HG03469 (cell line): ENCODE measurements around the gene SLC9C2.
"Not testable (repeated sequence)": the region's sequence is repeated elsewhere in the genome, so short reads cannot be mapped to it uniquely, and the experiment has no call there.

ENCODE experiments used
- ATAC-seq: cut with Tn5 transposase; IDR thresholded peaks from one replicate; pipeline ENCODE4 v1.9.1; 2021; ENCODE audit warnings: mild to moderate bottlenecking, moderate library complexity, moderate number of reproducible peaks; ENCODE audit not compliant: unreplicated experiment

SLC9C2 gene

DNA sequence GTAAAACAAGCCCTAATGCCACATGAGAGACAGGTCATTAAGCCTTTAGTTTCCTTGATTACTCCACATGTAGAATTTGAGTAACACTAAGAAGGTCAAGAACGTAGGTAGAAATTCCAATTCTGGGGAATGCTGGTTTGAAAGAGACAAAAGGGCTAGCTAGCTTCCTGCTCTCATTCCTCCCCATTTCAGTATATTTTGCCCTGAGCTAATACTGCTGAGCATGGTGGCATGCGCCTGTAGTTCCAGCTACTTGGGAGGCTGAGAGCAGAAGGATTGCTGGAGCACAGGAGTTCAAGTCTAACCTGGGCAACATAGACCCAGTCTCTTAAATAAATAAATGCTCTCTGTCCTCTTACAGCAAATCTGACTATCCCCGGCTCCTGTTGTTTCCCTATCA lies 112.9 kb downstream of the SLC9C2 start:
- no peak for ATAC-seq

DNA sequence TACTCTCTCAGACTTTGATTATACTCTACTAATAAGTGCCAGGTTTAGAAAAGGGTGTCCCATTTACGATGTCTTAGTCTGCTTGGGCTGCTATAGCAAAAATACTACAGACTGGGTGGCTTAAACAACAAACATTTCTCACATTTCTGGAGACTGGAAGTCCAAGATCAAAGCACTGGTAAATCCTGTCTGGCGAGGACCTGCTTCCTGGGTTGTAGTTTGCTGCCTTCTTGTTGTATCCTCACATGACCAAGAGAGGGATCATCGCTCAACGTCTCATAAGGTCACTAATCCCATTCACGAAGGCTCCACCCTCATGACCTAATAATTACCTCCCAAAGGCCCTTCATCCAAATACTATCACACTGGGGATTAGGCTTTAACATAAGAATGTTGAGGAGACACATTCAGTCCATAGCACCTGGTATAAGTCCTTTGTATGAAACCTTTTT lies 113.7 kb downstream of the SLC9C2 start:
- no peak for ATAC-seq

DNA sequence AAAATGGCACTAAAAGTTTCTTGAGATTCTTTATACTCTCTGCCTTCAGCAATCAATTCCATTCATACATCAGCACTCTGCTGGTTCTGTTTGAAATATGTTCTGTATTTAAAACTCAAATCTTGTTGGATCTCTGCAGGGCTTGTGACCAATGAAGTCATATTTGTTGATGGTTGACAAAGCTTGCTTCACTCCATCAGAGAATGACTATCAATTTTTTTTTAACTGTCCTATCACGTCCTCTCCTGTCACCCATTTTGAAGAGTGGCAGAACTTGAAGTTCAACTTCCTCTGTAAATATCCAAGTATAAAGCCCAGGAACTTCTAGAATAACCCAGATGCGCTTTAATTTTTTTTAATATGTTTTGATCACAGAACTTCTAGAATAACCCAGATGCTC lies 114.9 kb downstream of the SLC9C2 start:
- no peak for ATAC-seq

DNA sequence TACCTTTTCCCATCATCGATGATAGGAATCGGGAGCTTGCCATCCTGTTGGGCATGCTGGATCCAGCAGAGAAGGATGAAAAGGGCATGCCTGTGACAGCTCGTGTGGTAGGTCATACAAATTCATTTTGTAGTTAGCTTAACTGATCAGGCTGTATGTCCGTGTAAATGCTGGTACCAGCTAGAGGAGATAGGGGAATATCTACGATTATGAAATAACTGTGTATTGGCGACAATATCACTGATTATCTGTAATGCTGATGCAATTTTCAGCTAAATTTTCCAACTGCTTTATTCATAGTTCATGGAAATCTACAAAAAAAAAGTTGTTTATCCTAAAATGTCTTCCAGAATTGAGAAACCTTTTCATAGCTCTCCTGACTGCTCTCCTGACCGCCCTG lies 117.5 kb downstream of the SLC9C2 start:
- ATAC-seq, result no peak

DNA sequence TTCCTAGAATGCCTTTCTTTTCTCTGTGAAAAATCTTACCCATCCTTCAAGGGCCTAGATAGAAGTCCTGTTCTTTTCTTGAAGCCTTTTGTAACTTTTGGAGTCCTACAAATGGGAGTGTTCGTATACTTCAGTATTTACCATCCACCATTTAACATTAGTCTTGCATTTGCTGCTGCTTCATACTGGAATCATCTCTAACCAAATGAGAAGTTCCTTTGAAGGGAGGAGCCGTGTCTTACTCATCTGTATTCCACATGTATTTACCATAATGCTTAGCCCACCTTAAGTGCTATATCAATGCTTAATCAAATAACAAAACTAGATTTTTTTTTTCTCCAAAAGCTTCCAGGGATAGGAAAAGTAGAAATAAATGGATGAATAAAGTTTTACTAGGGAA lies 118.6 kb downstream of the SLC9C2 start:
- ATAC-seq, result no peak

DNA sequence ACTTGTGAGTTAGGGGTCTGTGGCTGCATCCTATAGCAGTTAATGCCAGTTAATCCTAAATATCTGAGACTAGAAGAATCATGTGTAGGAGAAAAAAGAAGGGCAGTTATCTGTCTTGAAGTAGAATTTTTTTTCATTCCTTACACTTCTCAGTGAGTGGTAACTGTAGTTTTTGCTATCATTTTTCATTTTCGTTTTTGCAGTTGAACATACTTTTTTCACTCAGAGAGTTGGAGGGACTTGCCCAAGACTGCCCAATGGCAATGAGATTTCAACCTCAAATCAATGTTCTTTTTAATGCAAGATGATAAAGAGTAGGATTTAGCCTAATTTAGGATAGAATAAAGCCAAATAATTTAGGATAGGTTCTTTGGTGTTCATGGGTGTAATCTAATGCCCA lies 120.2 kb downstream of the SLC9C2 start:
- ATAC-seq, result no peak

DNA sequence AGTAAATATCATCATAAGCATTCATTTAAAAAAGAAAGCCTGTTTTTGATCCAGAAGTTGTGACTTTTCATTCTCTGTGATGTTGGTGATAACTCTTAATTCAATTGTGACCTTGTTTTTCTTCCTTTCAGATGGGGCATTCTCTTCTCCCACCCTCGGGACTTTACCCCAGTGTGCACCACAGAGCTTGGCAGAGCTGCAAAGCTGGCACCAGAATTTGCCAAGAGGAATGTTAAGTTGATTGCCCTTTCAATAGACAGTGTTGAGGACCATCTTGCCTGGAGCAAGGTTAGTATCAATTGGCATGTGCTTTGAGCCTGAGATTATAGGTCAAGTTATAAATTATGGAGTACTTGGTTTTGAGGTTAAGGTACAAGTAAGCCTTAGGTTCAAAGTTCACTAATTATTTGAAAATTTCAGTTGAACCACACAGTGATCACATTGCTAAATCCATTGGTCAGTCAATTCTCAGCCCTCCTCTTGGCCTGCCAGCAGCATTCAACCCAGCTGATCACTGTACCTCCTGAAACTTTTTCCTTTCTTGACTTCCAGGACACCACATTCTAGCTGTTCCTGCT lies 121.6 kb downstream of the SLC9C2 start:
- ATAC-seq, result no peak

DNA sequence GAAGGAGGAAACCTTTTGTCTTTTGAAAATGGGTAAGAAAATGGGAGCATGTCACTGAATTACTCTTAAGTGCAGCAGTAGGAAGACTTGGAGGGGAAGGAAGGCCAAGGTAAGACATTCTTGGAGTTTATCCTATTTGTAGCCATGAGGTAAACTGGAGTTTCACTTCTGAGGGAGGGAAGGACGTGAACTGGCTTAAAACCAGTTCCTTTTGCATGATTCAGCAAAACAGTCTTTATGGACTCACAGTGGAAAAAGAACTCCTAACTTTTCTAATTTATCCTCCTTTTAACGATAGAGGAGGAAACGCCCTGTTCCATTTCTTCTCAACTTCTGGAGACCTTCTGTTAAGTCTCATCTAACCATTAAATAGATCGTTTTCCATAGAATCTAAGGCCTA lies 123.2 kb downstream of the SLC9C2 start:
- no peak for ATAC-seq

DNA sequence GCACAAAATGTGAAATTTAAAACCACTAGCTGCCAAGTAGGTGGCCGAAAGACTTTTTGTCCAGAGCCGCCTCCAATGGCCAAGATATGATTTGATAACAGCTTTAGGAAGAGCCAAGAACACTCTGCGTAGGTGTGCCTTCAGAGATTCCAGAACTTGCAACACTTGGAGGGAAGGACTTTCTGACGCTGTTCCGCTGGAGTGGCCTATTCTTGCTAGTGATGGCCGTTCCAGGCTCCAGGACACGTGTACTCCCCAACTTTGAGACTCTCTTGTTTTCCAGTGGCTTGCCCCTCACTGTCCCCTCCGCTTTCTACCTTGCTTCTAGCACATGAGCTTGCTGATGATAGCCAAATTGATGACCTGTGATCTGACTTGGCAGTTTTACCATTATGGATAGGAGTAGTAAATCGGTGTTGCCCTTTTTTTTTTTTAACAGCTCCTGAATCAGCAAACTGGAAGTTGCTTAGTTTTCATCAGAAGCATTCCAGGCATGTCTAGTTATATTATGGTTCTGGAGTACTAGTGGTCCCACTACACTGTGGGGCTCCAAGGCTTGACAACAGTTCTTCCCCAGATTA lies 124.7 kb downstream of the SLC9C2 start:
- no peak for ATAC-seq

DNA sequence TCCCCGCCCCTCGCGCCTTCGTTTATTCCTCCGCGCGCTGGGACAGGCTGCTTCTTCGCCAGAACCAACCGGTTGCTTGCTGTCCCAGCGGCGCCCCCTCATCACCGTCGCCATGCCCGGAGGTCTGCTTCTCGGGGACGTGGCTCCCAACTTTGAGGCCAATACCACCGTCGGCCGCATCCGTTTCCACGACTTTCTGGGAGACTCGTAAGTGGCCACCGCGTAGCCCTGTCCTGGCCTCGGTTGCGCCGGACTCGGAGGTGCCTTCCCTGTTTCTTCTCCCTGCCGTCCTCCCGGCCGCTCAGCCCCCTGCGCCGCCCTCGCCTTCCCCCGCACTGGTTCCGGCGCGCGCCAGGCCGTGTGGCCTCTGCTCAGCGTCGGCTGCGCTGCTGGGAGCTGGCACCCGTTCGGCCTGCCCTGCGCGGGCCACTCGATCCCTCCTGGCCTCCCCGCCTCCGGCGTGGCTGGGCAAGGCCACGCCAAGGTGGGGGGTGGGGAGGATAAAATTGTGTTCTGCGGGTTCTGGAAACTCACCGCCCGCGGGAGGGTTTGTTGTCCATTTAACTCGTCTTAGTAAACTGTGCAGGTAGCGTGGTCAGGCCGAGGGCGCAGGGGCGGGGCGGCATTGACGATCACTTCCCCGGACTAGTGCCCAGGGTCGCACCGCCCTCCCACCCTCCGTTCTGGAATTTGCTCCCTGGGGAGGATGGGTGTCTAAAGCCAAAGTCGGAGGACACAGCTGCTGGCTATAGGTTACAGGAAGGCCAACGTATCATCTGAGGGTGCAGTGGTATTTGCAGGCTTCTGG lies 125.4 kb downstream of the SLC9C2 start, which contains the start of gene PRDX6:
Gene PRDX6 (plus strand): TSS at position 50 of the 808 bp plus-strand sequence. CDS start 63 bp downstream, at position 113.
- ATAC-seq, result peak; percentile 27

DNA sequence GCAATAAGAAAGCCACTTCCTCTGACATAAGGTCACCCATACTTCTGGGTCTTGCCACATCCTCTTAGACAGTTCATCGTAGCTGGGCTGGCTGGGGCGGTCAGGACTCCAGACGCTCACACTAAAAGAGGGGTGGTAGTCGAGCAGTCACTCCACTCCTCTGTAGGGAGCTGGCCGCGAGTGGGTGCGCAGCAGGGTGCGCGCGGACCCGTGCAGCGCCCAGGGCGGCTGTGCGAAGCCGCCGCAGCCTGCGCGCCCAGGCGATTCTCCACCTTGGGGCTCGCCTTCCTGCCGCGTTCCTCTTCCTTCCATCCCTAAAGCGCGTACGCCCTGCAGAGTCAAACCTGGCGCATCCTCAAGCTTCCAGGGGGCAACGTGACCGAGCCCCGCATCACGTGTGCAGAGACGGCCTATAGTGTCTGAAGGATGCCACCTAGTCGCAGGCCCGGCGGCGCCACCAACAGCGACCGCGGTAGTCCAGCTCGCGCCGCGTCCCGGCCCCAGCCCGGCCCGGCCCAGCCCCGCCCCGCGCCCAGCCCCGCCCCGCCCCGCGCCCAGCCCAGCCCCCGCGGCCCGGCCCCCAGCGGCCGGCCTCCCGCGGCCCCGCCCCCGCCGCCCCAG lies 126.1 kb downstream of the SLC9C2 start:
- peak; percentile 85 for ATAC-seq

DNA sequence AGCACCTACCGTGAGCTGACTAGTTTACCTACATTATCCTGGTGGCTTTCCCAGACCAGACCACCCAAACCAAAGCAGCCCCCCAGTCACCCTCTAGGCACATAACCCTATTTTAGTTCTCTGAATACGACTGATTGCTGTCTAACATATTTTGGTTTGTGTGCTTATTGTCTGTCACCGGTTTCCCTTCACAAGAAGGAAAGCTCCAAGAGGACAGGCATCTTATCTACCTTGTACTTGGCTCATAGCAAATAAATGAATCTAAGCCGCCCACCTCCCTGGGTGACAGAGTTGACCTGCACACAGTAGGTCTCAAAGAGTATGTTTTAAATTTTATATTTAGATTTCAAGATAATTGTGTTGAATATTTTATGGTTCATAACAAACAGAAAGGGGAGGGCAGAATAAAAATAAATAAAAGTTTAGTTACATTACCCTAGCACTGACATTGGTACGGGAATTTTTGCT lies 126.6 kb downstream of the SLC9C2 start:
- ATAC-seq, result no peak

DNA sequence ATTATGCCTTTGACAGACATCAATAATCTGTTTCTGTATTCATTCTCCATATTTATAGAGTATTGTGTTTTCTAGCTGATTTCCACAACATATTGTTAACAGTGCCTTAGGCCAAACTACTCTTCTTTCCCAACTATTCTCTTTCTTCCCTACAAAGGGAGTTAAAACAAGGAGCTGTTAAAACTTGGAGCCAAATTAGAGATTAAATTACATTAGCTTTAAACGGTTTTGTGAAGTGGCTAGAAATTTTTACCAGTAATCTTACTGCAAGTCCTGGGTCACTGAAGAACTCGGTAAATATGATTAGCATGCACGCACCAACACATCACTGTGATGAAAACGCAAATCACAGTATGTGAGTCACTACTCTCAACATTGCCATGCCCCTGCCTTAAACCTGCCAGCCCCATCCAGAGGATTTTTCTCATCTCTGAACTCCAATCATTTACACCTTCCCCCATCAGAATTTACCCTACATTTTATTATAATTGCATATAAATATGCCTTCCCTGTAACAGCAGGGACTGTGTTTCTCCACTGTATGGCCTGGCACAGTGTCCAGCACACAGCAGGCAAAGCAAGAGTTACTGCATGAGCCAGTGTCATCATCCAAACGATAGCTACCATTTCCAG lies 127.2 kb downstream of the SLC9C2 start:
- ATAC-seq, result no peak

DNA sequence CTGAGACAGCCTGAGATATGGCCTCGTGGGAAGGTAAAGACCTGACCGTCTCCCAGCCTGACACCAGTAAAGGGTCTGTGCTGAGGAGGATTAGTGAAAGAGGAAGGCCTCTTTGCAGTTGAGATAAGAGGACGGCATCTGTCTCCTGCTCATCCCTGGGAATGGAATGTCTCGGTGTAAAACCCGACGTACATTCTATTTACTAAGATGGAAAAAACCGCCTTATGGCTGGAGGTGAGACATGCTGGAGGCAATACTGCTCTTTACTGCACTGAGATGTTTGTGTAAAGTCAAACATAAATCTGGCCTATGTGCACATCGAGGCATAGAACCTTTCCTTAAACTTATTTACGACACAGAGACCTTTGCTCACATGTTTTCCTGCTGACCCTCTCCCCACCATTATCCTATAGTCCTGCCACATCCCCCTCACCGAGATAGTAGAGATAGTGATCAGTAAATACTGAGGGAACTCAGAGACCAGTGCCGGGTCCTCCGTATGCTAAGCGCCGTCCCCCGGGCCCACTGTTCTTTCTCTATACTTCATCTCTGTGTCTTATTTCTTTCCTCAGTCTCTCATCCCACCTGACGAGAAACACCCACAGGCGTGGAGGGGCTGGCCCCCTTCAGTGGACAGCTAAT lies 128.0 kb downstream of the SLC9C2 start:
- not testable (repeated sequence) for ATAC-seq

DNA sequence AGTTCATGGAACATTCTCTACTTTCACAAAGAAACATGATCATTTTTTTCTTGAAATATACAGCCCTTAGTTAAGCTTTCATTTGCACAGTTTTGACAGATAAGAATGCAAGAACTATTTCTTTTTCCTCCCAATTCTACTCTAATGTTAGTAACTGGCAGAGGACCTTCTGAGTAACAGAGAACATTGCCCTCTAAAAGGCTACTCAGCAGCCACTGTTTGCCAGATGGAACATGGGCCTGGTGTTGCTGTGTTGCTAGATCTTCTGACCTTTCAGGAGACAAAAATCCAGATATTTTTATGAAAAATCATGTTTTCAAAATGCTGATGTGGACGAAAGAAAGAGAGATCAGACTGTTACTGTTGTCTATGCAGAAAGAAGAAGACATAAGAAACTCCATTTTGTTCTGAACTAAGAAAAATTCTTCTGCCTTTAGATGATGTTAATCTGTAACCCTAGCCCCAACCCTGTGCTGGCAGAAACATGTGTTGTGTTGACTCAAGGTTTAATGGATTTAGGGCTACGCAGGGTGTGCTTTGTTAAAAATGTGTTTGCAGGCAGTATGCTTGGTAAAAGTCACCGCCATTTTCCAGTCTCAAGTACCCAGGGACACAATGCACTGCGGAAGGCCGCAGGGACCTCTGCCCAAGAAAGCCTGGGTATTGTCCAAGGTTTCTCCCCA lies 128.6 kb downstream of the SLC9C2 start:
- no peak for ATAC-seq

DNA sequence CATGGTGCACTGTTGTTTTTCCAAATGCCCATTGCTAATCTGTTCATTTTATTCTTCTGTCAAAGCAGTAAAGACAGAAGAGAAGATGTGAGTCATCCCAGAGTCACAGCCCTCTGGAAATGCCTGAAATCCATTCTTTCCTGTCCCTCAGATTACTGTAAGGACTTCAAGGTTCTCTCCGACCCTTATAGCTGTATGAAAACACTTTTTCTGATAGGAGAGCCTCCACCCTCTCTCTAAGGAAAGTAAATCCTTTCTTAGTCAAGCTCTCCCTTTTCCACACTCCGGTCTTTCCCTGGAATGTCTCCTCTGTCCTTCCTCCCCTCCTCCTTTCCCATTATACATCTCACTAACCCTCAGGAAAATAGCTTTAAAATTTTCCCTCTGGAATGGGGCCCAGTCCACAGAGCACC lies 129.3 kb downstream of the SLC9C2 start:
- ATAC-seq, result no peak

DNA sequence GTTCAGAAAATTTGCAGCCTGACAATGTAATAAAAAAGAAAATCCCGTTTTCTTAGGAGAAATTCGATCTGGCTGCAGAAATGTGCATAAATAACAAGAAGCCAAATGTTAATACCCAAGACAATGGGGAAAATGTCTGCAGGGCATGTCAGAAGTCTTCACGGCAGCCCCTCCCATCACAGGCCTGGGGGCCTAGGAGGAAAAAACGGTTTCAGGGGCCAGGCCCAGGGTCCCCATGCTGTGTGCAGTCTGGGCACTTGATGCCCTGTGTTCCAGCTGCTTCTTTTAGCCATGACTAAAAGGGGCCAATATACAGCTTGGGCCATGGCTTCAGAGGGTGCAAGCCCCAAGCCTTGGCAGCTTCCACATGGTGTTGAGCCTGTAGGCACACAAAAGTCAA lies 132.3 kb downstream of the SLC9C2 start:
- no peak for ATAC-seq

DNA sequence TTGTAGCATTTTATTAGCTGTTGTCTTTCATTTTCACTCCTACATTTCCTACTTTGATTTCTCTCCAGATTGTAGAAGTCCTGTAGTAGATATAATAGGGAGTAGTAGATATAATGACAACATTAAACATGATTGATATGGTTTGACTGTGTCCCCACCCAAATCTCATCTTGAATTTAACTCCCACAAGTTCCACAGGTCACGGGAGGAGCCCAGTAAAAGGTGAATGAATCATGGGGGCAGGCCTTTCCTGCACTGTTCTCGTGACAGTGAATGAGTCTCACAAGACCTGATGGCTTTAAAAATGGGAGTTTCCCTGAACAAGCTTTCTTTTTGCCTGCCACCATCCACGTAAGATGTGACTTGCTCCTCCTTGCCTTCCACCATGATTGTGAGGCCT lies 133.2 kb downstream of the SLC9C2 start:
- no peak for ATAC-seq

DNA sequence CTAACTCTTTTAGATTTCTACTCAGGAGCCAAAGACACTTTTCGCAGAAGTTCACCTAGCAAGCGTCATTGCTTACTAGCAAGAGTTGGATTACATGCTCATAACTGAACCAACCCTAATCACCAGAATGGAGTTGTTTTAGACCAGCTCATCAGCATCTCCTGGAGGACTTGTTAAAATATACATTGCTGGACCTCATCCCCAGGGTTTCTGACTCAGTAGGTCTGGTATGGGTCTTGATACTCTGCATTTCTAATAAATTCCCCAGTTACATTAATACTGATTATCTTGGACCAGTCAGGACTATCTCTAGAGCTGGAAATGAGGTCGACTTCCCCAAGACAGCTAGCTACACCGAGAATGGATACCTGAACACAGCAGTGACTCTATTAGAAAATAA lies 135.4 kb downstream of the SLC9C2 start:
- ATAC-seq, result no peak

DNA sequence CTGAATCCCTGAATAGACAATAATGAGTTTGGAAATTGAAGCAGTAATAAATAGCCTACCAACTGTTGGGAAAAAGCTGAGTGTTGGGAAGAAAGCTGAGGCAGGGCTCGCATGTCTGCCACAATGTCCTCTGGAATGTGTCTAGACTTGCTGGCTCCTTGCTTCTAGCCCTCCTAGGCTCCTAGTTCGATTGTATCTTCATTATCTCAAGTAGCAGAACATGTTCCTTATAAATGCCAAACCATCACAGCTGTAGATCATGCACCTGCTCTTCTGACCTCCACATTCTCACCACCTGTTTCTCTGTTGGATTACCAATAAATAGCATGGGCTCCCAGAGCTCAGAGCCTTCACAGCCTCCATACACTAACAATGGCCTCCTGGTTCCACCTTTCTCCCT lies 138.7 kb downstream of the SLC9C2 start:
- ATAC-seq, result not testable (repeated sequence)
